Measurements from ENCODE around the gene ADNP2.

- TF ChIP-seq POLR2AphosphoS5 (IDR thresholded peaks at IDR 0.05; ENCODE audit: borderline replicate concordance, low read depth, low read length) (no peak), EZH2 (IDR thresholded peaks at IDR 0.05) (no peak)
Observed at GRCh38 chr18:80136679-80137078, 27.6 kb downstream of the ADNP2 start.

Data from SK-N-MC (cell line).